HFF-Myc (cell line): ENCODE data around the gene SMG7.

Source experiments
- DNase-seq: peaks from one replicate; pipeline ENCODE4 v3.0.0-alpha.2; 2011; ENCODE audit warnings: low read depth; ENCODE audit errors: extremely low read depth
- H3K4me3 ChIP-seq: replicated peaks from 2 replicates; pipeline ENCODE4 v1.5.1; 2011; ENCODE audit warnings: low read depth, mild to moderate bottlenecking, control low read depth, low read length
- TF ChIP-seq, protein P1 (sequence below): IDR thresholded peaks from 2 replicates; pipeline ENCODE4 v1.5.1; 2012; ENCODE audit warnings: mild to moderate bottlenecking, low read depth, low read length, control low read depth; ENCODE audit errors: missing control alignments

Gene SMG7

DNA sequence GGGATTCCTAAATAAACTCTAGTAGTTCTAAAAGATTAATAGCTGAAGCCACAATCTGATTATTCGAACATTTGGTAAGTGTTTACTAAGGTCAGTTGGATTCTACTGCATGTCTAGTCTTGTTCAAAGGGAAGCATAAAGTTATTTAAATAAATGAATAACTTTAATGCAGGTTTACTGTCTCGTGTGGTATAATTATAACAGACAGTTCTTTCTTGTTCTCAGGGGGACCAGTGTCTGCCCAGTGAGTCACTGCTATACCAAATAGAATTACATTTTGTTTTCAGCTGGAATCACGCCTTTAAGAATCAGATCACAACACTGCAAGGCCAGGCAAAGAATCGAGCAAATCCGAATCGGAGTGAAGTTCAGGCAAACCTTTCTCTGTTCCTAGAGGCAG is 45.1 kb downstream of the SMG7 start:
- no peak overlapping the region for H3K4me3 ChIP-seq
- TF ChIP-seq, protein P1, sequence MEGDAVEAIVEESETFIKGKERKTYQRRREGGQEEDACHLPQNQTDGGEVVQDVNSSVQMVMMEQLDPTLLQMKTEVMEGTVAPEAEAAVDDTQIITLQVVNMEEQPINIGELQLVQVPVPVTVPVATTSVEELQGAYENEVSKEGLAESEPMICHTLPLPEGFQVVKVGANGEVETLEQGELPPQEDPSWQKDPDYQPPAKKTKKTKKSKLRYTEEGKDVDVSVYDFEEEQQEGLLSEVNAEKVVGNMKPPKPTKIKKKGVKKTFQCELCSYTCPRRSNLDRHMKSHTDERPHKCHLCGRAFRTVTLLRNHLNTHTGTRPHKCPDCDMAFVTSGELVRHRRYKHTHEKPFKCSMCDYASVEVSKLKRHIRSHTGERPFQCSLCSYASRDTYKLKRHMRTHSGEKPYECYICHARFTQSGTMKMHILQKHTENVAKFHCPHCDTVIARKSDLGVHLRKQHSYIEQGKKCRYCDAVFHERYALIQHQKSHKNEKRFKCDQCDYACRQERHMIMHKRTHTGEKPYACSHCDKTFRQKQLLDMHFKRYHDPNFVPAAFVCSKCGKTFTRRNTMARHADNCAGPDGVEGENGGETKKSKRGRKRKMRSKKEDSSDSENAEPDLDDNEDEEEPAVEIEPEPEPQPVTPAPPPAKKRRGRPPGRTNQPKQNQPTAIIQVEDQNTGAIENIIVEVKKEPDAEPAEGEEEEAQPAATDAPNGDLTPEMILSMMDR: no peak
- DNase-seq: no peak

DNA sequence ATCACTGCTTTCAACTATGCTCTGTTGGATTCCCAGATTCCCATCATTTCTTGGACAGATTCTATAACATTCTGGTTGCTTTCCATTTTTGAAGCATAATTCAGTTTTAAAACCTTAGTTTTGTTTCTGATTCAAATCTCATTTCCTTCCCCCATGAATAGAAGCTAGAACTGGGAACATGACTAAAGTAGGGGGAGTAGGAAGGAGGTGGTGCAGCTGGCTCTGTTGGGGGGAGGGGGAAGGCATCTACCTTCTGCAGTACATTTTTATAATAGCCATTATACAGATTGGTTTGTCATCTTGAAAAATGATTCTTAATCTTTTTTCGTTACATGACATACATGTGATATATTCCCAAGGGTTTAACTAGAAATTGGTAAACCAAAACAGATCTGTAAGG is 48.1 kb downstream of the SMG7 start:
- no peak for DNase-seq
- TF ChIP-seq, protein P1: no peak
- H3K4me3 ChIP-seq: no peak overlapping the region

DNA sequence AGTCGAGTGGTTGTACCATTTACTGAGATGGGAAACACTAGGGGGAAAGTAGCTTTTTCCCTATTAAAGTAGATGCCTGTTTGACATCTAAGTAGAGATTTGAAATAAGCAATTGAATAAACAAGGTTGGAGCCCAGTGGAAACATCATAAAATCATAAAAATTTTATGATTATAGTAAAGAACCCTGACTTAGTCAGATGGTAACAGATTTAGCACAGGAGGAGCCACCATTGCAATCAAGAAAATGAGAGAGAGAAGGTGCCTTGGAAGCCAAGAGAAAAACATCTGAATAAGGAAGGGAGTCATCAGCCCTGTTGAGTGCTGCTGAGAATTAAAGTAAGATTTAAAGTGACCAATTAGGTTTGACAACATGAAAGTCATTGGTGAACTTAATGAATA is 49.8 kb downstream of the SMG7 start:
- TF ChIP-seq, protein P1: no peak
- no peak overlapping the region for H3K4me3 ChIP-seq
- no peak for DNase-seq

DNA sequence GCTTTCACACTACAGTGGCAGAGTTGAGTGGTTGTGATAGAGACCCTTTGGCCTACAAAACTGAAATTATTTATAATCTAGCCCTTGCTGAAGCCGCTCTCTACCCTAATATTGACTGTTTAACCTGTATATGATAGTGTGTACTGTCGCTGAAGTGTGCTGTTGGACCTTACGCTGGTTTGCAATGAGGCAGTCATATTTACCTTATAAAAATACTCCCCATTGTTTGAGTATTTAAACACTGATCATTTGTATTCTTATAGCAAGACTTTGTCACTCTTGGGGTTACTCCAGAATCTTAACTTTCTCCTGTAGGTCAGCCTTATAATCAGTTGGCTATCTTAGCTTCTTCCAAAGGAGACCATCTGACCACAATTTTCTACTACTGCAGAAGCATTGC is 56.3 kb downstream of the SMG7 start:
- TF ChIP-seq, protein P1: no peak
- no peak for DNase-seq
- no peak overlapping the region for H3K4me3 ChIP-seq

DNA sequence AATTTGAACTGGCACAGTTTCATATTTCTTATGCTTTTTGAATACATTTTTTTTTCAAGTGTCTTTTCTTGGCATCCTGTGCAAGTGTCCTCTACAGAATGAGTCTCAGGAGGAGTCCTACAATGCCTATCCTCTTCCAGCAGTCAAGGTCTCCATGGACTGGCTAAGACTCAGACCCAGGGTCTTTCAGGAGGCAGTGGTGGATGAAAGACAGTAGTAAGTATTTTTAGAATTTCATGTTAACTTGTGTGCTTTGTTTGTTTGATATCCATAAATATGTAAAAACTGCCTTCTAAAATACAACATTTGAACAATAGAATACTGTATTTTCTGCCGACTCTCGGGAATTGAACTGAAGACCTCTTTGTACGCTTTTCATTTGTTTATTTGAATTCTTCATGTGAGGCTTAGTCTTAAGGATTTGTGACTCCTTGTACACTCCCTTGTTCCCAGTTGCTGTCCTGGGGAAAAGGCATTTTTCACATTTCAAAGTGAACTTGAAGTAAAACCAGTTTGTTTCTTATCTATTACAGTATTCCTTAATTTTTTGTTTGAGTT is 61.4 kb downstream of the SMG7 start:
- no peak for DNase-seq
- TF ChIP-seq, protein P1: no peak
- H3K4me3 ChIP-seq: no peak overlapping the region

DNA sequence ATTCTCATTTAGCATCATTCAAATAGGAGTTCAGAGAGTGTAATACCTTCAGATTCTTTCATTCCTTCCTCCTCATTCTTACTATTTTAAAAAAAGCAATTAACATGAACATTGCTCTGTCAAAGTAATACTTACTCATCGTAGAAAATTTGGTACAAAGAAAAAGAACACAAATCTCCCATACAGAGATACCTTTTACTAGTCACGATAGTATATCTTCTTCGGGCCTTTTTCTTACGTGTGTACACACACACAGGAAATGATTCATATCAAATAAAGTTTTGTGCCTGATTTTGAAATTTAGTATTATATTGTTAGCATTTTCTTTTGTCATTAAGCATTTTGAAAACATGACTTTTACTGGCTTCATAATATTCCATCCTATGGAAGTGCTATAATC is 65.1 kb downstream of the SMG7 start:
- no peak overlapping the region for H3K4me3 ChIP-seq
- TF ChIP-seq, protein P1: no peak
- no peak for DNase-seq

DNA sequence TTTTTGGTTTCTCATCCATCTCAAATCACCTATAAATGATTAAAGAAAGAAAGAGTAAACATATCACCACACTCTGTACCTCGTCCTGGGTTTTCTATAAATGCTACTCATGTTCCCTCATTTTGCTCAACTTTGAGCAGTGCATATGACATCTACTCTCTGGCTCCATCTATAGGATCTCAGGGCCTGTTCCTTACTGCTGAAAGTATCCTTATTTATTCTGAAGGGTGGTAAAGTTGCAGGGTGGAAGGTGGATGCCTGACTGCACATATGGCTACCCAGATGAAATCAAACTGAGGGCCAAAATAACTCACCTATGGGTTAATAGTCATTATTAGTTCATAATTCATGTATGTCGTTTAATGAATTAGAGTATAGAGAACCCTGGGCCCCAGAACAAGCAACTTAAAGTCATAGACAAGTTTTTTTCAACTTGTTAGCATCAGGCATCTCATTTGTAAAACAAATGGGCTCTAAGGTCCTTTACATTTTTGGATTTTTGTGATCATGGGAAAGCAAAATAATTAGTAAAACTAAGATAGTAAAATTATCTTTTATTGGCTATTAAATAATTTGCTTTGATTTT is 71.4 kb downstream of the SMG7 start:
- peak; percentile 49 for DNase-seq
- TF ChIP-seq, protein P1: peak; percentile 72
- no peak overlapping the region for H3K4me3 ChIP-seq
